IMR-90 (cell line): ENCODE data around the gene EML1. TPM values are rescaled to one million over a fixed set of nuclear protein-coding genes. Genes with fewer than 3 reads are reported as not detected.

Experiments
- ATAC-seq: fragments of 200-7000 bp; cut with Tn5 transposase; 2 replicates; pipeline ENCODE4 v1.9.1; 2020; ENCODE audit warnings: low read depth, mild to moderate bottlenecking, moderate library complexity
- BruUV-seq: library from RNA; stranded (reverse); fragments of 400-500 nt; replicated peaks from 2 replicates; lab custom pipeline; 2021; lab: Mats Ljungman, UMichigan
- CTCF ChIA-PET: fragments of 300-600 bp; formaldehyde crosslinking; extraction: SDS; loops from one replicate; lab custom pipeline; 2021; ENCODE audit warnings: antibody characterized with exemption; lab: Yijun Ruan, JAX
- POLR2A ChIA-PET: fragments of 300-600 bp; sonication (Branson Sonifier 250); formaldehyde crosslinking; loops from one replicate; lab custom pipeline; 2022; ENCODE audit warnings: antibody characterized with exemption; ENCODE audit not compliant: unreplicated experiment; lab: Charles Lee
- DNase-seq: peaks from one replicate; pipeline ENCODE4 v3.0.0; 2013
- H2AFZ ChIP-seq: replicated peaks from 2 replicates; pipeline ENCODE3; 2013; ENCODE audit warnings: low read length, mild to moderate bottlenecking; ENCODE audit not compliant: poor library complexity
- H2AK5ac ChIP-seq: 2 replicates; pipeline ENCODE4 v1.6.1; 2013; ENCODE audit warnings: low read depth, low read length, inconsistent platforms
- H2AK9ac ChIP-seq: replicated peaks from 2 replicates; pipeline ENCODE3; 2013; ENCODE audit warnings: mild to moderate bottlenecking, low read depth, low read length, moderate library complexity; ENCODE audit not compliant: poor library complexity
- H2BK120ac ChIP-seq: 2 replicates; pipeline ENCODE4 v1.6.1; 2013; ENCODE audit warnings: low read depth, low read length, inconsistent platforms
- H2BK15ac ChIP-seq: 3 replicates; pipeline ENCODE4 v1.6.1; 2013; ENCODE audit warnings: low read depth, low read length, inconsistent platforms
- H2BK20ac ChIP-seq: 2 replicates; pipeline ENCODE4 v1.6.1; 2013; ENCODE audit warnings: low read depth, mild to moderate bottlenecking, inconsistent platforms, low read length, moderate library complexity
- H2BK5ac ChIP-seq: 2 replicates; pipeline ENCODE4 v1.6.1; 2013; ENCODE audit warnings: mild to moderate bottlenecking, low read depth, low read length, inconsistent platforms; ENCODE audit not compliant: poor library complexity, severe bottlenecking
- H3K14ac ChIP-seq: replicated peaks from 2 replicates; pipeline ENCODE4 v1.6.1; 2013; ENCODE audit warnings: low read depth, low read length, inconsistent platforms
- H3K18ac ChIP-seq: 2 replicates; pipeline ENCODE4 v1.6.1; 2013; ENCODE audit warnings: low read depth, low read length, control low read depth
- H3K23ac ChIP-seq: 2 replicates; pipeline ENCODE4 v1.6.1; 2013; ENCODE audit warnings: low read depth, low read length, inconsistent platforms
- H3K27ac ChIP-seq: 2 replicates; pipeline ENCODE4 v1.5.1; 2013; ENCODE audit warnings: mild to moderate bottlenecking, control low read depth, low read length; ENCODE audit not compliant: insufficient read depth
- H3K27me3 ChIP-seq: 2 replicates; pipeline ENCODE4 v1.6.1; 2013; ENCODE audit warnings: low read length; ENCODE audit not compliant: control insufficient read depth, insufficient read depth
- H3K36me3 ChIP-seq: 2 replicates; pipeline ENCODE4 v1.6.1; 2013; ENCODE audit warnings: low read length, mixed read lengths; ENCODE audit not compliant: control insufficient read depth, insufficient read depth
- H3K4ac ChIP-seq: 2 replicates; pipeline ENCODE4 v1.6.1; 2013; ENCODE audit warnings: low read depth, low read length, inconsistent platforms
- H3K4me1 ChIP-seq: 2 replicates; pipeline ENCODE4 v1.6.1; 2013; ENCODE audit warnings: low read length, mixed read lengths; ENCODE audit not compliant: control insufficient read depth, insufficient read depth
- H3K4me2 ChIP-seq: 2 replicates; pipeline ENCODE4 v1.6.1; 2013; ENCODE audit warnings: low read depth, mild to moderate bottlenecking, control low read depth, low read length, moderate library complexity
- H3K4me3 ChIP-seq: 2 replicates; pipeline ENCODE4 v1.5.1; 2013; ENCODE audit warnings: low read depth, mild to moderate bottlenecking, control low read depth, low read length, moderate library complexity; ENCODE audit not compliant: insufficient read depth
- H3K56ac ChIP-seq: 2 replicates; pipeline ENCODE4 v1.6.1; 2013; ENCODE audit warnings: low read length, inconsistent platforms; ENCODE audit not compliant: insufficient read depth; ENCODE audit errors: extremely low read depth
- H3K79me1 ChIP-seq, 2 experiments: 2 replicates each; pipeline ENCODE4 v1.6.1; 2013; ENCODE audit warnings: low read length in 2 of 2, inconsistent platforms in 1 of 2, low read depth in 1 of 2
- H3K9ac ChIP-seq: 2 replicates; pipeline ENCODE4 v1.6.1; 2013; ENCODE audit warnings: low read depth, low read length, control low read depth
- H3K9me1 ChIP-seq: 2 replicates; pipeline ENCODE4 v1.6.1; 2013; ENCODE audit warnings: low read length, inconsistent platforms; ENCODE audit not compliant: insufficient read depth
- H3K9me3 ChIP-seq: 2 replicates; pipeline ENCODE4 v1.6.1; 2013; ENCODE audit warnings: low read length; ENCODE audit not compliant: control insufficient read depth, insufficient read depth
- H4K20me1 ChIP-seq: 2 replicates; pipeline ENCODE4 v1.6.1; 2013; ENCODE audit warnings: low read length, inconsistent platforms; ENCODE audit not compliant: insufficient read depth
- H4K5ac ChIP-seq: 2 replicates; pipeline ENCODE4 v1.6.1; 2013; ENCODE audit warnings: mild to moderate bottlenecking, low read depth, low read length, control low read depth
- H4K8ac ChIP-seq, 2 experiments: 2 replicates each; pipeline ENCODE4 v1.6.1; 2013; ENCODE audit warnings: low read depth in 2 of 2, low read length in 2 of 2, control low read depth in 1 of 2, inconsistent platforms in 1 of 2
- H4K91ac ChIP-seq: 2 replicates; pipeline ENCODE4 v1.6.1; 2013; ENCODE audit warnings: low read depth, low read length, inconsistent platforms; ENCODE audit not compliant: insufficient read depth
- BHLHE40 ChIP-seq: fragments of 150-350 bp; IDR thresholded peaks from 2 replicates; pipeline ENCODE4 v1.6.1; 2016; ENCODE audit warnings: mild to moderate bottlenecking, low read depth, low read length
- CEBPB ChIP-seq: IDR thresholded peaks from 2 replicates; pipeline ENCODE4 v1.6.1; 2012; ENCODE audit warnings: low read depth, low read length, improper control_type of control experiment
- CHD1 ChIP-seq: IDR thresholded peaks from 2 replicates; pipeline ENCODE4 v1.6.1; 2012; ENCODE audit warnings: low read depth, low read length, improper control_type of control experiment
- CTCF ChIP-seq: conservative IDR thresholded peaks from 2 replicates; pipeline ENCODE4 v1.5.1; 2012; ENCODE audit warnings: mild to moderate bottlenecking, low read depth, low read length, improper control_type of control experiment
- ELK1 ChIP-seq: fragments of 150-350 bp; IDR thresholded peaks from 2 replicates; pipeline ENCODE4 v1.6.1; 2016; ENCODE audit warnings: low read depth, mild to moderate bottlenecking, low read length, moderate library complexity, borderline replicate concordance
- FOS ChIP-seq: fragments of 150-350 bp; IDR thresholded peaks from 2 replicates; pipeline ENCODE4 v1.6.1; 2016; ENCODE audit warnings: low read depth, low read length
- MAFK ChIP-seq: IDR thresholded peaks from 2 replicates; pipeline ENCODE4 v1.6.1; 2012; ENCODE audit warnings: low read depth, low read length, improper control_type of control experiment
- MAZ ChIP-seq: IDR thresholded peaks from 2 replicates; pipeline ENCODE4 v1.6.1; 2012; ENCODE audit warnings: low read depth, mild to moderate bottlenecking, low read length, improper control_type of control experiment, moderate library complexity, borderline replicate concordance
- MXI1 ChIP-seq: IDR thresholded peaks from 2 replicates; pipeline ENCODE4 v1.6.1; 2012; ENCODE audit warnings: low read depth, mild to moderate bottlenecking, low read length, moderate library complexity, borderline replicate concordance
- NFE2L2 ChIP-seq: fragments of 150-350 bp; IDR thresholded peaks from 2 replicates; pipeline ENCODE4 v1.6.1; 2016; ENCODE audit warnings: low read depth, mild to moderate bottlenecking, low read length
- POLR2A ChIP-seq: IDR thresholded peaks from 2 replicates; pipeline ENCODE4 v1.6.1; 2012; ENCODE audit warnings: mild to moderate bottlenecking, low read depth, low read length
- RAD21 ChIP-seq: IDR thresholded peaks from 2 replicates; pipeline ENCODE4 v1.6.1; 2012; ENCODE audit warnings: low read length, improper control_type of control experiment
- RCOR1 ChIP-seq: IDR thresholded peaks from 2 replicates; pipeline ENCODE4 v1.6.1; 2012; ENCODE audit warnings: mild to moderate bottlenecking, low read length, improper control_type of control experiment; ENCODE audit not compliant: insufficient replicate concordance
- RFX5 ChIP-seq: IDR thresholded peaks from 2 replicates; pipeline ENCODE4 v1.8.0; 2012; ENCODE audit warnings: low read depth, mild to moderate bottlenecking, low read length, moderate library complexity
- SMC3 ChIP-seq: fragments of 150-350 bp; IDR thresholded peaks from 2 replicates; pipeline ENCODE4 v1.6.1; 2016; ENCODE audit warnings: low read depth, mild to moderate bottlenecking, antibody characterized with exemption, low read length, moderate library complexity
- USF2 ChIP-seq: fragments of 150-350 bp; IDR thresholded peaks from 2 replicates; pipeline ENCODE4 v1.6.1; 2017; ENCODE audit warnings: mild to moderate bottlenecking, antibody characterized with exemption, low read length, low read depth
- WGBS, 2 experiments: methylation state at CpG; one replicate each; pipeline versions ENCODE4 v1.1.5 to v1.1.7; 2013; ENCODE audit warnings: missing lambda C conversion rate in 2 of 2; ENCODE audit not compliant: insufficient read length in 1 of 2; ENCODE audit errors: extremely low coverage in 2 of 2; 5-methylcytosine and 5-hydroxymethylcytosine counted together
- dilution Hi-C: fragments of 300-500 bp; cut with HindIII; formaldehyde crosslinking; loops from one replicate; pipeline ENCODE4 v1.14.3; 2018; ENCODE audit warnings: low sequenced_read_pairs; ENCODE audit not compliant: unreplicated experiment
- in situ Hi-C: fragments of 300-500 bp; cut with MboI; formaldehyde crosslinking; loops from 3 replicates; pipeline ENCODE4 v1.14.3; 2019; ENCODE audit warnings: low sequenced_read_pairs, inconsistent platforms, mixed read lengths
- intact Hi-C: fragments of 100-400 bp; cut with micrococcal nuclease; formaldehyde crosslinking; loops from 2 replicates; pipeline ENCODE4 v1.10.0; 2022
- polyA plus RNA-seq, 3 experiments: library from polyadenylated mRNA; depleted of rRNA; stranded (reverse); fragments of >200 nt; gene quantifications; 2 replicates each; pipeline ENCODE4 v1.2.3, GENCODE V29; 2012; ENCODE audit warnings: low replicate concordance in 1 of 3
- total RNA-seq: library from RNA; depleted of rRNA; stranded (reverse); fragments of >200 nt; gene quantifications from 2 replicates; pipeline ENCODE4 v1.2.3, GENCODE V29; 2012

Gene EML1
- total and polyA plus RNA-seq, 2 of the 4 experiments (the other 2 are of a cell fraction), result 14.0 to 42.3 TPM

- intact Hi-C loops (no loop called here), dilution Hi-C loops (no loop called here), in situ Hi-C loops (loop anchor here (10.0 kb wide), 1 partner anchor 380 kb away; no protein-coding TSS in a partner anchor)
- H3K4me2 ChIP-seq, result no peak overlapping the region
- H3K9ac ChIP-seq, result no peak overlapping the region
- BruUV-seq, result no TSS peak
- TF ChIP-seq POLR2A, result no peak
- no peak for TF ChIP-seq CHD1
- no peak for TF ChIP-seq NFE2L2
- TF ChIP-seq USF2, result no peak
- no peak for TF ChIP-seq ELK1
- no peak for TF ChIP-seq CEBPB
- no peak for TF ChIP-seq MXI1
- TF ChIP-seq SMC3, result no peak
- no peak for TF ChIP-seq RCOR1
- TF ChIP-seq RAD21, result no peak
- TF ChIP-seq MAZ, result no peak
- no peak for TF ChIP-seq RFX5
- no peak for TF ChIP-seq MAFK
- TF ChIP-seq BHLHE40, result no peak
- no peak for TF ChIP-seq FOS
- no peak for TF ChIP-seq CTCF
- no peaks in the 10 kb centered on the region for H3K27me3 ChIP-seq
- no peak overlapping the region for H3K4ac ChIP-seq
- no peak overlapping the region for H4K91ac ChIP-seq
- peaks cover 5% of the 10 kb centered on the region; the same call in 1 of the 2 replicates for H3K9me1 ChIP-seq
- H2AK5ac ChIP-seq, result no peak overlapping the region
- no peak overlapping the region for H3K23ac ChIP-seq
- H3K56ac ChIP-seq, result no peak overlapping the region
- no peak overlapping the region for H2BK20ac ChIP-seq
- POLR2A ChIA-PET, result no interaction called here
- CTCF ChIA-PET, result no interaction called here
- peaks cover 30% of the 10 kb centered on the region for H3K36me3 ChIP-seq
- no peak overlapping the region for H3K27ac ChIP-seq
- H2BK5ac ChIP-seq, result no peak overlapping the region
- no peak overlapping the region for H3K18ac ChIP-seq
- no peak overlapping the region for H4K5ac ChIP-seq
- H2BK120ac ChIP-seq, result no peak overlapping the region
- H2AFZ ChIP-seq, result no peak overlapping the region
- H4K8ac ChIP-seq, result no peak overlapping the region
- WGBS, 2 experiments, result no CpG with 5 or more reads among the region's 2 CpGs
- H3K4me1 ChIP-seq, result peaks cover 2% of the 10 kb centered on the region
- H2BK15ac ChIP-seq, result no peak overlapping the region
- no peak for ATAC-seq
- no peaks in the 10 kb centered on the region for H3K9me3 ChIP-seq
- no peaks in the 10 kb centered on the region for H3K79me1 ChIP-seq
- H3K4me3 ChIP-seq, result no peak overlapping the region
- no peaks in the 10 kb centered on the region for H4K20me1 ChIP-seq
- no peak for DNase-seq
- no peak overlapping the region for H2AK9ac ChIP-seq
- no peak overlapping the region for H3K14ac ChIP-seq
Observed at GRCh38 chr14:99904506-99904905, 111.3 kb downstream of the EML1 start.
